Smooth muscle cell of the brain vasculature (primary cell): ENCODE results near the gene ATP1B3.
"Not testable (repeated sequence)": the region's sequence is repeated elsewhere in the genome, so short reads cannot be mapped to it uniquely, and the experiment has no call there.

Experiments
- DNase-seq: peaks from one replicate; pipeline ENCODE4 v3.0.0-alpha.2; 2012; ENCODE audit warnings: low read depth, low spot score

ATP1B3 gene

GRCh38 chr3:141945726-141946485 lies 69.5 kb downstream of the ATP1B3 start:
- no peak for DNase-seq

GRCh38 chr3:141949399-141949798 lies 73.0 kb downstream of the ATP1B3 start:
- no peak for DNase-seq

GRCh38 chr3:141949972-141950371 lies 73.5 kb downstream of the ATP1B3 start:
- DNase-seq = no peak

- DNase-seq = no peak
Measured at GRCh38 chr3:141950572-141951493, 74.4 kb downstream of the ATP1B3 start.

- DNase-seq = no peak
Measured at GRCh38 chr3:141952611-141953010, 76.2 kb downstream of the ATP1B3 start.

GRCh38 chr3:141955175-141955574 lies 78.7 kb downstream of the ATP1B3 start:
- DNase-seq = no peak

- DNase-seq = no peak
Measured at GRCh38 chr3:141959589-141960554, 83.4 kb downstream of the ATP1B3 start.

GRCh38 chr3:141960731-141961130 lies 84.3 kb downstream of the ATP1B3 start:
- DNase-seq = no peak

GRCh38 chr3:141963301-141963700 lies 86.9 kb downstream of the ATP1B3 start:
- DNase-seq = no peak

GRCh38 chr3:141965471-141965870 lies 89.0 kb downstream of the ATP1B3 start:
- no peak for DNase-seq

GRCh38 chr3:141969711-141970110 lies 93.3 kb downstream of the ATP1B3 start:
- no peak for DNase-seq

- no peak for DNase-seq
Measured at GRCh38 chr3:141971571-141971970, 95.1 kb downstream of the ATP1B3 start.

- no peak for DNase-seq
Measured at GRCh38 chr3:141972399-141972798, 96.0 kb downstream of the ATP1B3 start.

GRCh38 chr3:141974777-141975176 lies 98.3 kb downstream of the ATP1B3 start:
- DNase-seq = not testable (repeated sequence)
